Smooth muscle cell (in vitro differentiated cells): ENCODE measurements around the gene PKNOX2. TPM values are rescaled to one million over a fixed set of nuclear protein-coding genes. Genes with fewer than 3 reads are reported as not detected.

Experiments
- DNase-seq: peaks from one replicate; lab custom pipeline; 2025; ENCODE audit not compliant: unreplicated experiment; lab: John Stamatoyannopoulos, UW
- H2AFZ ChIP-seq: fragments of 200-600 bp; sonication (generic); 2 replicates; pipeline ENCODE4 v1.6.0; 2016; ENCODE audit warnings: antibody characterized with exemption, low read depth, mild to moderate bottlenecking
- H3F3A ChIP-seq: fragments of 200-600 bp; sonication (generic); 2 replicates; pipeline ENCODE4 v1.6.0; 2017; ENCODE audit warnings: antibody characterized with exemption, low read depth
- H3K27ac ChIP-seq: fragments of 200-600 bp; sonication (generic); 2 replicates; pipeline ENCODE4 v1.5.1; 2016; ENCODE audit warnings: low read depth, mild to moderate bottlenecking
- H3K27me3 ChIP-seq: fragments of 200-600 bp; sonication (generic); 2 replicates; pipeline ENCODE4 v1.6.1; 2016; ENCODE audit warnings: low read depth, mild to moderate bottlenecking
- H3K36me3 ChIP-seq: fragments of 200-600 bp; sonication (generic); 2 replicates; pipeline ENCODE4 v1.5.1; 2016; ENCODE audit warnings: low read depth
- H3K4me1 ChIP-seq: fragments of 200-600 bp; sonication (generic); 2 replicates; pipeline ENCODE4 v1.5.1; 2016; ENCODE audit warnings: low read depth
- H3K4me2 ChIP-seq: fragments of 200-600 bp; sonication (generic); 2 replicates; pipeline ENCODE4 v1.6.0; 2016; ENCODE audit warnings: mild to moderate bottlenecking
- H3K4me3 ChIP-seq: fragments of 200-600 bp; sonication (generic); 2 replicates; pipeline ENCODE4 v1.5.1; 2016; ENCODE audit warnings: mild to moderate bottlenecking
- H3K79me2 ChIP-seq: fragments of 200-600 bp; sonication (generic); 2 replicates; pipeline ENCODE4 v1.6.0; 2016; ENCODE audit warnings: low read depth, mild to moderate bottlenecking
- H3K9ac ChIP-seq: fragments of 200-600 bp; sonication (generic); 2 replicates; pipeline ENCODE4 v1.6.0; 2016; ENCODE audit warnings: low read depth
- H3K9me3 ChIP-seq: fragments of 200-600 bp; sonication (generic); replicated peaks from 2 replicates; pipeline ENCODE4 v1.5.1; 2016; ENCODE audit warnings: low read depth
- H4K20me1 ChIP-seq: fragments of 200-600 bp; sonication (generic); 2 replicates; pipeline ENCODE4 v1.6.0; 2016; ENCODE audit warnings: low read depth
- WGBS: methylation state at CpG from one replicate; pipeline ENCODE4 v1.1.7; 2016; ENCODE audit warnings: low lambda C conversion rate; 5-methylcytosine and 5-hydroxymethylcytosine counted together
- polyA plus RNA-seq: library from polyadenylated mRNA; unstranded; fragments of >200 nt; fragmentation: Nextera tagmentation; extraction: Ambion mirVana; gene quantifications from 2 replicates; pipeline ENCODE4 v1.2.1, GENCODE V29; 2016
- total RNA-seq: library from RNA; depleted of rRNA; stranded (reverse); fragments of >200 nt; gene quantifications from 2 replicates; pipeline ENCODE4 v1.2.3, GENCODE V29; 2014
- TF ChIP-seq, protein P1 (sequence below): fragments of 200-600 bp; sonication (generic); IDR thresholded peaks from 2 replicates; pipeline ENCODE4 v1.5.1; 2017; ENCODE audit warnings: borderline replicate concordance, mild to moderate bottlenecking, antibody characterized with exemption; ENCODE audit not compliant: insufficient read depth, poor library complexity, severe bottlenecking

Gene PKNOX2
- total and polyA plus RNA-seq, 2 experiments from 2014 or later: 7.2 to 7.9 TPM

DNA sequence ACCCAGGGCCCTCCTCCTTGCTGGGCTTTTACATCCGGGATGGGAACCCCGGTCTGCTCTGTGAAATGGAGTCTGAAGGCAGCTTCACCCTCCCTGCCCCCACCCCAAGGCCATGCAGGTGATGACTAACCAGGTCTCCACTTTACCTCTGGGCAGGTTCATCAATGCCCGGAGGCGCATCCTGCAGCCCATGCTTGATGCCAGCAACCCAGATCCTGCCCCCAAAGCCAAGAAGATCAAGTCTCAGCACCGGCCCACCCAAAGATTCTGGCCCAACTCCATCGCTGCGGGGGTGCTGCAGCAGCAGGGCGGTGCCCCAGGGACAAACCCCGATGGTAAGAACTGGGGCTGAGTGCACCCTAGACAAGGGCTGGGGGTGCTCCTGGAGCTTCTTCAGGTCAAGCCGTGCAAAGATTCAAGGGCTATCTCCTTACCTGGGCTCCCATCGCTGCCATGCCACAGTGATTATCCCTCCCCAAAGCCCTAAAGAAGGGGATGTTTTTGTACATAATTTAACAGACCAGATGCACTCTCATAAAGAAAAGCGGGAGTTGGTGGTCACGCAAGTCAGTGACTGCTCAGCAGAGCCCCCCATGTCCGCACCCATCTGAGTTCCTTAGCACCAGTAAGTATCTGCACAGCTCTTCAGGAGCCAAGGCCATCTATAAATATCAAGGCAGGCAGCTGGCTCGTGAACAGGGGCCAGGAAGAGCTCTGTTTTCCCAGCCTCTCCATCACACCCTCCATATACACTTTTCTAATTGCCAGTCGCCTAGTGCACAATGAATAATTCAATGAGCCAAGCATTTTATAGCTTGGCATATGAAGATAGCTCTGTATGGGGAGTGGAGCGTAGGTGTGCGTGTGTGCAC lies 265.5 kb downstream of the PKNOX2 start:
- Histone ChIP-seq H3K79me2 (no peaks in the 10 kb centered on the region), H2AFZ (no peak overlapping the region), H3K4me2 (no peak overlapping the region), H3K4me1 (peaks cover 3% of the 10 kb centered on the region), H3F3A (no peaks in the 10 kb centered on the region), H3K27me3 (no peaks in the 10 kb centered on the region), H3K4me3 (no peak overlapping the region), H4K20me1 (no peaks in the 10 kb centered on the region), H3K27ac (no peak overlapping the region), H3K9me3 (no peaks in the 10 kb centered on the region), H3K9ac (no peak overlapping the region), H3K36me3 (no peaks in the 10 kb centered on the region)
- TF ChIP-seq, protein P1, sequence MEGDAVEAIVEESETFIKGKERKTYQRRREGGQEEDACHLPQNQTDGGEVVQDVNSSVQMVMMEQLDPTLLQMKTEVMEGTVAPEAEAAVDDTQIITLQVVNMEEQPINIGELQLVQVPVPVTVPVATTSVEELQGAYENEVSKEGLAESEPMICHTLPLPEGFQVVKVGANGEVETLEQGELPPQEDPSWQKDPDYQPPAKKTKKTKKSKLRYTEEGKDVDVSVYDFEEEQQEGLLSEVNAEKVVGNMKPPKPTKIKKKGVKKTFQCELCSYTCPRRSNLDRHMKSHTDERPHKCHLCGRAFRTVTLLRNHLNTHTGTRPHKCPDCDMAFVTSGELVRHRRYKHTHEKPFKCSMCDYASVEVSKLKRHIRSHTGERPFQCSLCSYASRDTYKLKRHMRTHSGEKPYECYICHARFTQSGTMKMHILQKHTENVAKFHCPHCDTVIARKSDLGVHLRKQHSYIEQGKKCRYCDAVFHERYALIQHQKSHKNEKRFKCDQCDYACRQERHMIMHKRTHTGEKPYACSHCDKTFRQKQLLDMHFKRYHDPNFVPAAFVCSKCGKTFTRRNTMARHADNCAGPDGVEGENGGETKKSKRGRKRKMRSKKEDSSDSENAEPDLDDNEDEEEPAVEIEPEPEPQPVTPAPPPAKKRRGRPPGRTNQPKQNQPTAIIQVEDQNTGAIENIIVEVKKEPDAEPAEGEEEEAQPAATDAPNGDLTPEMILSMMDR: no peak
- 94% methylated on average over 18 of the region's 18 CpGs for WGBS
- DNase-seq: no peak

DNA sequence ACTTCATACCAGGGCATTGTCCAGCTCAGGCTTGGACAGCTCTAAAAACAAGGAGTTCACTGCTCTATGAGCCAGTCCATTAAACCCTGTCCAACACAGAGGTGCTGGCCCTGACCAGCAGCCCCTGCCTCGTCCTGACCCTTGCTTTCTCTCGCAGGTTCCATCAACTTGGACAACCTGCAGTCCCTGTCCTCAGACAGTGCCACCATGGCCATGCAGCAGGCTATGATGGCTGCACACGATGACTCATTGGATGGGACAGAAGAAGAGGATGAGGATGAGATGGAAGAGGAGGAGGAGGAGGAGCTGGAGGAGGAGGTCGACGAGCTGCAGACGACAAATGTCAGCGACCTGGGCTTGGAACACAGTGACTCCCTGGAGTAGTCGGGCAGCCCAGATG lies 266.5 kb downstream of the PKNOX2 start:
- no peak for DNase-seq
- Histone ChIP-seq H3K4me1 (peaks cover 3% of the 10 kb centered on the region), H4K20me1 (no peaks in the 10 kb centered on the region), H3K9ac (no peak overlapping the region), H3K27ac (no peak overlapping the region), H3K36me3 (no peaks in the 10 kb centered on the region), H3K9me3 (no peaks in the 10 kb centered on the region), H3K4me2 (no peak overlapping the region), H3F3A (no peaks in the 10 kb centered on the region), H3K79me2 (no peaks in the 10 kb centered on the region), H2AFZ (no peak overlapping the region), H3K4me3 (no peak overlapping the region), H3K27me3 (no peaks in the 10 kb centered on the region)
- TF ChIP-seq, protein P1: no peak
- 90% methylated on average over 8 of the region's 8 CpGs for WGBS

DNA sequence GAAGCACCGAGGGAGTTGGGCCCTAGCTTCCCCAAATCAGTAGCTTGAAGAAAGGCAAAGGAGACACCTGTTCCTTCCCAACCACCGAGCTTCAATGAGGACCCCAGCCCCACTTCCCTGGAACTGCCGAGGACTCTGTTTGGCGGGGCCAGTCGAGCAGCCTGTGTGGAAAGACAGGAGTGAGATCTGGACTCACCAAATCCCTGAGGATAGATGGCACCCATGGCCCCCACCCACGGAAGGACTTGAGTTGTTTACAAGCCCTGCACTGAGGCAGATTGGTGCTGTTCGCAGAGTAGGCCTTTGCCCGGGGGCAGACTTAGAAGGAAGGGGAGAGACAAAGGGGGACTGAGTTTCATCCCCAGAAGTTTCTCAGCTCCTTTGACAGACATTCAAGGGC lies 266.9 kb downstream of the PKNOX2 start:
- peaks cover 3% of the 10 kb centered on the region for H3K4me1 ChIP-seq
- H3F3A ChIP-seq: no peaks in the 10 kb centered on the region
- H3K27me3 ChIP-seq: no peaks in the 10 kb centered on the region
- no peaks in the 10 kb centered on the region for H4K20me1 ChIP-seq
- TF ChIP-seq, protein P1: no peak
- H3K4me2 ChIP-seq: no peak overlapping the region
- no peak overlapping the region for H2AFZ ChIP-seq
- H3K4me3 ChIP-seq: no peak overlapping the region
- H3K36me3 ChIP-seq: no peaks in the 10 kb centered on the region
- H3K79me2 ChIP-seq: no peaks in the 10 kb centered on the region
- H3K9ac ChIP-seq: no peak overlapping the region
- WGBS: 91% methylated on average over 7 of the region's 8 CpGs
- H3K27ac ChIP-seq: no peak overlapping the region
- no peak for DNase-seq
- no peaks in the 10 kb centered on the region for H3K9me3 ChIP-seq
